ENCODE measurements around the gene SPRR2B.

DNA sequence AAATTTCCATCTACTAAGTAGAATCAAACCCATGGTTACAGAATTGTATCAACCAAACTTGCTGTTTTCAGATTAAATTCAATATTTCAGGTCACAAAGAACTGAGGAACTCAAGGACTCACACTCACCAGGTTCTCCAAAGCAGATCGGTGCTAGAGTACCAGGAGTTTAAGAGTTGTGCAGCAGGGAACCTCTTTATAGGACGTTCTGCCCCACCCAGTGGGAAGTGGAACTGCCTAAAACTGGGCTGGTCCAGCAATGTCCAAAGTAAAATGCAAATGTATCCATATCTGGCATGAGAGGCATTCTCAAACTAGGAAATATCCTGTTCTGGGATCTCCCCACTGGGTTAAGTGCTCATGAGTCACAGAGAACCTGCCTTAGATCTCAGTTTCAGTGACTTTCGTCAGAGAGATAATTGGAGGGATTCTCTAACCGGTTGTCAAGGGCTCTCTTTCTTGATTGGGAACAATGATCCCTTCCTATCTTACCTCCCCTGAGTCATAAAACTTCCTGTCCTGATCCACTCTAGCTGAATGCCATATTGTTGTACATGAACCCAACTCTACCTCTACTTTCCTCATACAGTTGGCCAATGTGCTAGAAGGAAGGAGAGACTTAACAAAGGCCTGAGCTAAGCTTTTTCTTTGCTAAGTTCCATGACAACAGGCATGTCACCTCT is 30.3 kb downstream of the SPRR2B start, which contains the start of gene SPRR2D:
- no peak for TF ChIP-seq CTCF (IDR thresholded peaks at IDR 0.05)
- no peak for TF ChIP-seq POLR2A (IDR thresholded peaks at IDR 0.05)
